ENCODE results near the gene PLA2G4E.
A peak's percentile ranks its signal among the peaks of the same experiment; 100 is the strongest.

PLA2G4E gene

GRCh38 chr15:41992151-41992802 lies 28.6 kb downstream of the PLA2G4E start:
- DNase-seq (ENCODE audit: low spot score), result no peak

- no peak for DNase-seq (ENCODE audit: low spot score)
Observed at GRCh38 chr15:41990691-41991090, 30.2 kb downstream of the PLA2G4E start.

GRCh38 chr15:41990243-41990605 lies 30.6 kb downstream of the PLA2G4E start:
- DNase-seq (ENCODE audit: low spot score), result no peak

- DNase-seq (ENCODE audit: low spot score), result peak; percentile 74
Observed at GRCh38 chr15:41989573-41990242, 31.1 kb downstream of the PLA2G4E start.

- DNase-seq (ENCODE audit: low spot score), result no peak
Observed at GRCh38 chr15:41988896-41989572, 31.8 kb downstream of the PLA2G4E start.

- no peak for DNase-seq (ENCODE audit: low spot score)
Observed at GRCh38 chr15:41987925-41988275, 32.9 kb downstream of the PLA2G4E start.

- DNase-seq (ENCODE audit: low spot score), result no peak
Observed at GRCh38 chr15:41987246-41987924, 33.5 kb downstream of the PLA2G4E start.

- no peak for DNase-seq (ENCODE audit: low spot score)
Observed at GRCh38 chr15:41985236-41986160, 35.3 kb downstream of the PLA2G4E start.

- DNase-seq (ENCODE audit: low spot score), result no peak
Observed at GRCh38 chr15:41984622-41985021, 36.2 kb downstream of the PLA2G4E start.

- DNase-seq (ENCODE audit: low spot score), result no peak
Observed at GRCh38 chr15:41983621-41984571, 36.9 kb downstream of the PLA2G4E start.

GRCh38 chr15:41983221-41983620 lies 37.6 kb downstream of the PLA2G4E start:
- no peak for DNase-seq (ENCODE audit: low spot score)

- DNase-seq (ENCODE audit: low spot score), result no peak
Observed at GRCh38 chr15:41982133-41982930, 38.5 kb downstream of the PLA2G4E start.

- DNase-seq (ENCODE audit: low spot score), result no peak
Observed at GRCh38 chr15:41981371-41982132, 39.3 kb downstream of the PLA2G4E start.

GRCh38 chr15:41980654-41981323 lies 40.1 kb downstream of the PLA2G4E start:
- DNase-seq (ENCODE audit: low spot score), result no peak

GRCh38 chr15:41979493-41980266 lies 41.2 kb downstream of the PLA2G4E start:
- no peak for DNase-seq (ENCODE audit: low spot score)

- DNase-seq (ENCODE audit: low spot score), result no peak
Observed at GRCh38 chr15:41978534-41978933, 42.3 kb downstream of the PLA2G4E start.

GRCh38 chr15:41977757-41978383 lies 43.0 kb downstream of the PLA2G4E start:
- no peak for DNase-seq (ENCODE audit: low spot score)
